CD14-positive monocyte (primary cell): ENCODE data around the gene MATK. TPM values are rescaled to one million over a fixed set of nuclear protein-coding genes. Genes with fewer than 3 reads are reported as not detected.
A peak's percentile ranks its signal among the peaks of the same experiment; 100 is the strongest.

Experiments used
- DNase-seq, 3 donors: peaks; one replicate each; pipeline ENCODE4 v3.0.0-alpha.2; 2011 to 2022
- H2AFZ ChIP-seq: 2 replicates; pipeline ENCODE4 v1.6.0; 2012; ENCODE audit warnings: mild to moderate bottlenecking, low read depth, low read length, inconsistent platforms; ENCODE audit not compliant: insufficient read depth, poor library complexity, severe bottlenecking
- H3K27ac ChIP-seq, 2 donors: 1 replicate in 1 of 2; 2 replicates in 1 of 2; pipeline ENCODE4 v1.5.1; 2012 to 2013; ENCODE audit warnings: low read length in 2 of 2, control low read depth in 1 of 2, inconsistent platforms in 1 of 2, low read depth in 1 of 2, mild to moderate bottlenecking in 1 of 2
- H3K27me3 ChIP-seq, 2 donors: one replicate each; pipeline versions ENCODE4 v1.6.0 to v1.6.1; 2011 to 2013; ENCODE audit warnings: low read length in 2 of 2; ENCODE audit not compliant: control insufficient read depth in 2 of 2, insufficient read depth in 2 of 2
- H3K36me3 ChIP-seq, 2 donors: replicated peaks in 1 of 2; 1 replicate in 1 of 2; 2 replicates in 1 of 2; pipeline versions ENCODE4 v1.5.1 to v1.6.1; 2012 to 2013; ENCODE audit warnings: low read length in 2 of 2, control low read depth in 1 of 2, inconsistent platforms in 1 of 2, mild to moderate bottlenecking in 1 of 2; ENCODE audit not compliant: insufficient read depth in 2 of 2, control insufficient read depth in 1 of 2
- H3K4me1 ChIP-seq, 2 donors: 1 replicate in 1 of 2; 2 replicates in 1 of 2; pipeline versions ENCODE4 v1.5.1 to v1.6.1; 2012 to 2013; ENCODE audit warnings: low read length in 2 of 2, control low read depth in 1 of 2, inconsistent platforms in 1 of 2, mild to moderate bottlenecking in 1 of 2, moderate library complexity in 1 of 2; ENCODE audit not compliant: insufficient read depth in 2 of 2, control insufficient read depth in 1 of 2
- H3K4me2 ChIP-seq: replicated peaks from 2 replicates; pipeline ENCODE3; 2012; ENCODE audit warnings: low read length, moderate library complexity, mild to moderate bottlenecking; ENCODE audit not compliant: poor library complexity, severe bottlenecking; ENCODE audit errors: extremely low read depth
- H3K4me3 ChIP-seq, 3 experiments: fragments of 200-600 bp in 1 of 3; sonication (generic) in 1 of 3; replicated peaks in 1 of 3; 1 replicate in 2 of 3; 2 replicates in 1 of 3; pipeline ENCODE4 v1.5.1; 2011 to 2013; ENCODE audit warnings: low read length in 3 of 3, mild to moderate bottlenecking in 3 of 3, control low read depth in 2 of 3, low read depth in 2 of 3, inconsistent platforms in 1 of 3, moderate library complexity in 1 of 3
- H3K79me2 ChIP-seq: 2 replicates; pipeline ENCODE4 v1.6.0; 2012; ENCODE audit warnings: mild to moderate bottlenecking, control low read depth, inconsistent platforms, low read length, moderate library complexity; ENCODE audit not compliant: insufficient read depth
- H3K9ac ChIP-seq: 2 replicates; pipeline ENCODE4 v1.6.0; 2017; ENCODE audit warnings: low read length, mild to moderate bottlenecking; ENCODE audit not compliant: insufficient read depth, poor library complexity, severe bottlenecking
- H3K9me3 ChIP-seq, 2 donors: replicated peaks in 1 of 2; 1 replicate in 1 of 2; 2 replicates in 1 of 2; pipeline versions ENCODE4 v1.5.1 to v1.6.1; 2012 to 2013; ENCODE audit warnings: low read length in 2 of 2, control low read depth in 1 of 2; ENCODE audit not compliant: control insufficient read depth in 1 of 2, insufficient read depth in 1 of 2
- H4K20me1 ChIP-seq: 2 replicates; pipeline ENCODE4 v1.6.0; 2012; ENCODE audit warnings: mild to moderate bottlenecking, low read length, control low read depth, moderate library complexity; ENCODE audit not compliant: insufficient read depth
- H3K27ac Mint-ChIP-seq, 7 donors: one replicate each; pipeline ENCODE4 v1.8.0; 2020; ENCODE audit warnings: mild to moderate bottlenecking in 7 of 7, mixed read lengths in 7 of 7, moderate library complexity in 6 of 7, inconsistent platforms in 2 of 7
- H3K27me3 Mint-ChIP-seq, 3 donors: one replicate each; pipeline ENCODE4 v1.8.0; 2021 to 2022; ENCODE audit warnings: low read depth in 3 of 3, mild to moderate bottlenecking in 3 of 3, mixed read lengths in 3 of 3, moderate library complexity in 3 of 3, inconsistent platforms in 1 of 3
- H3K36me3 Mint-ChIP-seq, 2 donors: one replicate each; pipeline ENCODE4 v1.8.0; 2020; ENCODE audit warnings: mixed read lengths in 2 of 2, inconsistent platforms in 1 of 2, mild to moderate bottlenecking in 1 of 2
- H3K4me1 Mint-ChIP-seq: one replicate; pipeline ENCODE4 v1.8.0; 2020; ENCODE audit warnings: mild to moderate bottlenecking, mixed read lengths
- H3K4me3 Mint-ChIP-seq, 2 donors: one replicate each; pipeline ENCODE4 v1.8.0; 2020; ENCODE audit warnings: mild to moderate bottlenecking in 2 of 2, mixed read lengths in 2 of 2, moderate library complexity in 1 of 2
- H3K9me3 Mint-ChIP-seq, 7 donors: one replicate each; pipeline ENCODE4 v1.8.0; 2020 to 2022; ENCODE audit warnings: mixed read lengths in 7 of 7, mild to moderate bottlenecking in 6 of 7, moderate library complexity in 6 of 7, inconsistent platforms in 2 of 7
- CTCF ChIP-seq: fragments of 200-600 bp; IDR thresholded peaks from one replicate; pipeline ENCODE4 v1.8.0; 2022; ENCODE audit warnings: antibody characterized with exemption, mild to moderate bottlenecking
- WGBS: methylation state at CpG from one replicate; pipeline ENCODE4 v1.1.5; 2013; ENCODE audit warnings: missing lambda C conversion rate; ENCODE audit not compliant: insufficient coverage; 5-methylcytosine and 5-hydroxymethylcytosine counted together
- intact Hi-C, 2 donors: fragments of 100-400 bp; cut with micrococcal nuclease; formaldehyde crosslinking; loops; one replicate each; pipeline versions ENCODE4 v1.15.0 to v1.15.1; 2023
- polyA plus RNA-seq, 3 donors: library from polyadenylated mRNA; depleted of rRNA in 1 of 3; unstranded in 2 of 3; stranded (reverse) in 1 of 3; fragments of 300-500 nt in 2 of 3; fragments of >200 nt in 1 of 3; fragmentation: Illumina TruSeq in 2 of 3; gene quantifications; 1 replicate in 2 of 3; 2 replicates in 1 of 3; pipeline ENCODE4 v1.2.3, GENCODE V29; 2012 to 2021

MATK gene
- polyA plus RNA-seq, 3 donors = 0.20 to 0.44 (median 0.35) TPM

GRCh38 chr19:3746371-3747056, 39.7 kb downstream of the MATK start:
- Histone ChIP-seq H4K20me1 (no peaks in the 10 kb centered on the region), H3K9ac (no peak overlapping the region), H3K9me3 (peaks cover 0 to 3% of the 10 kb centered on the region in 2 donors), H3K27me3 (no peaks in the 10 kb centered on the region), H3K4me1 (no peaks in the 10 kb centered on the region), H3K36me3 (peaks cover 6 to 18% of the 10 kb centered on the region in 2 donors), H3K4me3 (no peak overlapping the region), H3K4me2 (no peak overlapping the region), H3K27ac (no peak overlapping the region), H2AFZ (no peak overlapping the region), H3K79me2 (no peaks in the 10 kb centered on the region)
- H3K9me3 Mint-ChIP-seq = peaks cover 0 to 8% (median 3%) of the 10 kb centered on the region in 7 donors
- peaks cover 0 to 5% (median 0%) of the 10 kb centered on the region in 3 donors for H3K27me3 Mint-ChIP-seq
- WGBS = 88% methylated on average over 28 of the region's 31 CpGs
- intact Hi-C loops = no loop called here
- no peak for DNase-seq
- H3K27ac Mint-ChIP-seq = peak overlapping the region in 1 of 7 donors; percentile 69
- TF ChIP-seq CTCF = no peak
- no peak overlapping the region for H3K4me3 Mint-ChIP-seq
- H3K4me1 Mint-ChIP-seq = no peaks in the 10 kb centered on the region
- peaks cover 13 to 17% of the 10 kb centered on the region in 2 donors for H3K36me3 Mint-ChIP-seq

GRCh38 chr19:3745363-3746045, 40.7 kb downstream of the MATK start:
- Histone ChIP-seq H2AFZ (no peak overlapping the region), H3K4me3 (no peak overlapping the region), H3K79me2 (no peaks in the 10 kb centered on the region), H3K4me2 (no peak overlapping the region), H3K9me3 (peaks cover 0 to 3% of the 10 kb centered on the region in 2 donors), H3K27me3 (no peaks in the 10 kb centered on the region), H3K27ac (no peak overlapping the region), H3K4me1 (no peaks in the 10 kb centered on the region), H3K9ac (no peak overlapping the region), H4K20me1 (no peaks in the 10 kb centered on the region), H3K36me3 (peaks cover 6 to 10% of the 10 kb centered on the region in 2 donors)
- intact Hi-C loops = no loop called here
- no peaks in the 10 kb centered on the region for H3K4me1 Mint-ChIP-seq
- peaks cover 0 to 5% (median 1%) of the 10 kb centered on the region in 3 donors for H3K27me3 Mint-ChIP-seq
- H3K9me3 Mint-ChIP-seq = peaks cover 0 to 7% (median 3%) of the 10 kb centered on the region in 7 donors
- H3K27ac Mint-ChIP-seq = no peak overlapping the region
- H3K36me3 Mint-ChIP-seq = peaks cover 9 to 10% of the 10 kb centered on the region in 2 donors
- WGBS = 94% methylated on average over 3 of the region's 8 CpGs
- H3K4me3 Mint-ChIP-seq = no peak overlapping the region
- DNase-seq = no peak
- TF ChIP-seq CTCF = no peak
